HG03045 (cell line): ENCODE measurements around the gene TOMM5.
A peak's percentile ranks its signal among the peaks of the same experiment; 100 is the strongest.
"Not testable (repeated sequence)": the region's sequence is repeated elsewhere in the genome, so short reads cannot be mapped to it uniquely, and the experiment has no call there.

ENCODE experiments used
- ATAC-seq: cut with Tn5 transposase; IDR thresholded peaks from one replicate; pipeline ENCODE4 v1.9.1; 2021; ENCODE audit warnings: mild to moderate bottlenecking, moderate library complexity; ENCODE audit not compliant: unreplicated experiment

TOMM5 gene

DNA sequence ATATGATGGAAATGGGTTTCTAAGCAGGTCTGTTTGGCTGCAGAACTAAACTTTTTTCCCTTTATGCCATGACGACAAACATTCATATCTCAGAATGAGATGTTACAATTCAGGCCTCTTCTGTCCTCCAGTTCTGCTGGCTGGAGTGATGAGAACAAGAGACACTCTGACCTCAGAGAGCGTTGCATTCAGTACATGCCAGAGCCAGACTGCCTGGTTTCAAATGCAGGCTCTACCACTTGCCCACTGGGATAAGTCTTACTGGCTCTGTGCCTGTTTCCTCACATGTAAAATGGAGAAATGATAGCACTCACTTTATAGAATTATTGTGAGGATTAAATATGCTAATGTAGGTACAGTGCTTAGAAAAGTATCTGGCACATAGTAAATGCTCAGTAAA lies 24.8 kb upstream of the TOMM5 start:
- ATAC-seq = no peak

DNA sequence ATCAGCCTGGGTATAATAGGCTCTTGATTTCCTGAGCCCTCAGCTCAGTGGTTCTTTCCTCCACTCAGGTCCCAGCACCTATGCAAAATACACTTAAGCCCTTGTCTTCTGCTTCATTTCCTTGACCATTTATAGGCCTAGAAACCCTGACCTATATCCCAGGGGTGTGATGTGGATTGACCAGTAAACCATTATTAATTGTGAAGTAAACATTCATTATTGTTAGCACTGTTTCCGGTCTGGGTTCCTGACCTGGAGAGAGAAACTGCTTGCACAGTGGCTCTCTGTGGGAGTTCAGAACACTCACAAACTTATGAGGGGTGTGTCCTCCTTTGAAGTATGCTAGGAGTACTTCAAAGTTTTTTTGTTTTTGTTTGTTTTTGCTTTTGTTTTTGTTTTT lies 19.6 kb upstream of the TOMM5 start:
- no peak for ATAC-seq

DNA sequence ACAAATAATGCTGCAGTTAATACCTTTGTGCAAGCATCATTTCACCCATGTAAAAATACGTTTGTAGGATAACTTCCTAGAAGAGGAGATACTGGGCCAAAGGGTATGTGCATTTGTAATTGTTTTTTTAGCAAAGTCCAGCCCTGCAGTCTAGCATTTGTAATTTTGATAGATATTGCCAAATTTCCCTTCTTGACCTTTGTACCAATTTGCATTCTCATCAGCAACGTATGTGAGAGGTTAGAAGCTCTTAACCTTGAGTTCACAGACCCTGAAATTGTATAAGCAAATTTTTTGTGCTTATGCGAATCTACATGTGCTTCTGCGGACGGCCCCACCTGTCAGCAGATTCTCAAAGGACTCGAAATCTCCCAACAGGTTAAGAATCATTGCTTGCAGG lies 18.6 kb upstream of the TOMM5 start:
- ATAC-seq = no peak

DNA sequence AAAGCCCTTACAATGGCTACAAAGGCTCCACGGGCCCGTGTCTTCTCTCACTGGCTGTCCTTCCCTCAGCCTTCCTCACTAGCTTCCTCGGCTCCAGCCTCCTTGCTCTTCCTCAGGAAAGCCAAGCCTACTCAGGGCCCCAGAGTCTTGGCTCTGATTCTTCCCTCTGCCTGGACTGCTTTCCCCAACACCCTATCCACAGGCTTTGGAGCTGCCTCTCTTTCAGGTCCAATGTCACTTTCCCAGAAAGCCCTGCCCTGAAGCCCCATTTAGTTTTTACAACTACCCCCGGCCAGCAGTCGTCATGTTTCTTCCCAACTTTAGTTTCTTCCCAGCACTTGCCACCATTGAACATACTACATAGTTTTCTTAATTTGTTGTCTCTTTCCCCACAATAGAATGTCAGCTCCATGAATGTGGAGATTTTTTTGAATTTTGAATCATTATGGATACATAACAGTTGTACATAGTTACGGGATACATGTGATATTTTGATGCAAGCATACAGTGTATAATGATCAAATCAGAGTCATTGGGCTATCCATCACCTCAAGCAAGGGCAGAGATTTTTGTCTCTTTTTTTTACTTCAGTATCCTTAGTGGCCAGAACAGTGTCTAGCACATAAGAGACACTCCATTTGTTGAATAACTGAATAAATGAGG lies 17.5 kb upstream of the TOMM5 start:
- no peak for ATAC-seq

DNA sequence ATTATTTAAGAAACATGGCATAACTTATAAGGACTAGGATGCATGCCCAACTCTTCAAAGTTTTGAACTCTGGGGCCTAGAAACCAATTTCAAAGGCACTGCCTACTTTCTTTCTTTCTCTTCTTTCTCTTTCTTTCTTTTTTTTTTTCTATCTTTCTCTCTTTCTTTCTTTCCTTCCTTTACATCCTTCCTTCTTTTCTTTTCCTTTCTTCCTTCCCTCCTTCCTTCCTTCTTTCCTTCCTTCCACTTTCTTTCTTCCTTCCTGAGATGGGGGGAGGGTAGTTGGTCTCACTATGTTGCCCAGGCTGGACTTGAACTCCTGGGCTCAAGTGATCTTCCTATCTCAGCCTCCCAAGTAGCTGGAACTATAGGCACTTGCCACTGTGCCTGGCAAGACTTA lies 15.9 kb upstream of the TOMM5 start:
- no peak for ATAC-seq

DNA sequence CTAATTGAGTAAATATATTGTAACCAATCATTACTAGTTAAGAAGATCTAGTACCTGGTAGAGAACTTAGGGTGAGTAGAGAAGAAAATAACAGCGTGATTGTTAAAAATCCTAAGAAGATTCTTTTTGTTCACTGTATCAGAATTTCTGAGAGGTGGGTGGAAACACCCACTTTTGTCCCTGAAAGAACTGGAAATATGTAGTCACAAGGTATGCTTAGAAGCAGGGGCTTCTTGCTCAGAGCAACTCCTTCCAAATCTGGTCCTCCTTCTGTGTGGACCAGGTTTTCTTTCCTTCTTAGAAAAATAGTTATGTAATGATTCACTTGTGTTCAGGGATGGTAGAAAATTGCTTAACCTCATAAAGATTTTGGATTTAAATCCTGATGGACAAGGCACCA lies 11.9 kb upstream of the TOMM5 start:
- no peak for ATAC-seq

DNA sequence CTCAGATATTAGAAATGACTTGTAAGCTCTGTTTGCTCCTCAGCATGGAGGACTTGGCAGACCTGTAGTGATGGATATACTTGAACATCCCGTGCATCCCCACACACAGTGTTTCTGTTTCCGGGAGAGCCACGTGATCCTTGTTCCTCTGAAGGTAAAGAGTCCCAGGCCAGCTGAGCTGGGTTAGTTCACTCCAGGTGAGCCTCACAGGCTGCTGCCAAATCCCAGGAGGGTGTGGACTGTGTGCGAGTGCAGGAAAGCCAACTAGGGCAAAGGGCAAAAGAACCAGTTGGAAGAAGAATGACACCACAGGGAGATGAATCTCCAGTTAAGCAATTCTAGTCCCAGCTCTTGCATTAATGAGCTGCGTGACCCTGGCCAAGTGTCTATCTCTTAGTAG lies 10.4 kb upstream of the TOMM5 start:
- ATAC-seq = no peak

DNA sequence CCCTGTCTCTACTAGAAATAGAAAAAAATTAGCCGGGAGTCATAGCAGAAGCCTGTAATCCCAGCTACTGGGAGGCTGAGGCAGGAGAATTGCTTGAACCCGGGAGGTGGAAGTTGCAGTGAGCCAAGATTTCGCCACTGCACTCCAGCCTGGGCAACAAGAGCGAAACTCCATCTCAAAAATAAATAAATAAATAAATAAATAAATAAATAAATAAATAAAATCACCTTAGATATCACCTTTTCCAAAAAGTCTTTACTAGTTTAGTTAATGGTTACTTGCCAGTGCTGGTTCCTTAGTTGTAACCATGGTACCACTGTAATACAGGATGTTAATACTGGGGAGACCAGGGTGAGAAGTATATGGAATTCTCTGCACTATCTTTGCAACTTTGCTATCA lies 9.7 kb upstream of the TOMM5 start:
- ATAC-seq = not testable (repeated sequence)

DNA sequence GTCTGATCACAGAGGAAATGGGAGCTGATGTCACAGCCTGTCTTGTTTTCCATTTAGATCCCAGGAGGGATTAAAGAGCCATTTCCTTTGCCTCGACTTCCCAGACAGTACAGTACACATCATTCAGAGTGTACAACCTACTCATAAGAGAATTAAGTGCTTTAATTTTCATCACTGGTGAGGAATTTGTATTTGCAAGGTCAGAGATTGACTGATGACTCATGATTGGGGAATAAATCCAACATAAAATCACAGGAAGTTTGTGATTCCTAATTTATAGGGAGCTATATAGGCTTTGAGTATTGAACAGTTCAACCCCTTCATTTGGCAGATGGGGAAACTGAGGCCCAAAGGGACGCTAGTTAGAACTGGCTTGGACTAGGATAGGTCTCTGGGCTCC lies 4.1 kb upstream of the TOMM5 start:
- no peak for ATAC-seq

DNA sequence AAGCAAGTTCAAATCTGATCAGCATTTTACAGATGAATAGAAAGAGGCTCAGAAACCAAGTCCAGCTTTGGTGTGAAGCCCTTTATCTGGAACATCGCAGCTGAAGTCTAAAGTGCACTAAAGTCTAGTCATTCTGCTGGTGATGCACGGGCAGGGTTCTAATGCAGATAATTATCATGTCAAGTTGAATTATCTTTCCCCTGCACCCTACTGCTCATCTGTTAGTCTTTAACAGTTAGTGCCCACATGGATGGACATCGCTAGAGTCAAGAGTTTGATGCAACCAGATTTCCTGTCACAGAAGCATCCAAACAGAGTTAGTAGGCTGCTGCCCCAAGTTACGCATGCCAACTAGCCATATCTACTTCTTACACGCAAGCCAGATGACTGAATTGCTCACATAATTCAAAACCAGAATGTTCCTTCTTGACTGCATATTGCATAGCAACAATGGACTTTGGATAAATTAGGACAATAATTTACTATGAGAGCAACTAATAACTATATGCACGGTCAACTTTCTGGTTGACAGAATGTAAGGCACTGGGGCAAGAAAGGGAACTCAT lies 1.6 kb upstream of the TOMM5 start:
- no peak for ATAC-seq

DNA sequence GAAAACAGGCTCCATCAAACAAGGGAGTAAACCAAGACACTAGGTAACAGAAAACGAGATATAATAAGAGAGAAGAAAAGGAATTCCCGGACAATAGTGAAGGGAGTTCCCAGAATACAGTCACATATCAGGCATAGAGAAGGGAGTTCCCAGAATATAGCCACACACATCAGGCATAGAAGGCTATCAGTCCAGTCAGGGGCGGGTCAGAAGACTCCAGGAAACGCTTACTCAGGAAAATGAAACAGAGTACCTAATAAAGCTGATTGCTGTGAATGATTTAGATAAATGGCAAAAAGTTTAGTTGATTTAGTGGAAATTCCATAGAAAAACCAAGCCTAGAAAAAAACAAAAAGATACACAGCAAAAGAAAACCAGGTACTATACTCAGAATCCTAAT lies 4.9 kb downstream of the TOMM5 start:
- no peak for ATAC-seq

DNA sequence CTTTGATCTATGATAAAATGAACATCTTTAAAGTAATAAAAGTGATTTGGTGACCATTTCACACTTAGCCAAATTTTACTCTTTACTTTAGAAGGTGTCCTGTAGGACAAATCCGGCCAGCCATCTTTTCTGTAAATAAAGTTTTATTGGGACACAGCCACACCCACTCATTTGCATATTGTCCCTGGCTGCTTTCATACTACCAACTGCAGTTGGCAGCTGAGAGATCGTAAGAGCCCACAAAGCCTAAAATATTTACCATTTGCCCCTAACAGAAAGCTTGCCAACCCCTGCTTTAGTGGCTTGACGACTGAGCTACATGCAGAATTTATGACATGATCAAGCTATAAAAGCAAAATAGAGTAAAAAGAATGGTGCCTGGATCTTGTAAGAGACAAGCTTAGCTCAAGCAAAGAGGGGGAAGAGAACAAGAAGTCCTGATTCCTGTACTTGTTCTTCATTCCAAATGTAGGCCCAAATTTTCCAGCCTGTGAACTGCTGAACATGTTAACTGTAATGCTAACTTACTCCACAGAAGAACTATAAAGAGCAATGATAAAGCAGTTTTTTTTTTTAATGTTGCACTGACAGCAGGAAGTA lies 8.8 kb downstream of the TOMM5 start:
- ATAC-seq = no peak

DNA sequence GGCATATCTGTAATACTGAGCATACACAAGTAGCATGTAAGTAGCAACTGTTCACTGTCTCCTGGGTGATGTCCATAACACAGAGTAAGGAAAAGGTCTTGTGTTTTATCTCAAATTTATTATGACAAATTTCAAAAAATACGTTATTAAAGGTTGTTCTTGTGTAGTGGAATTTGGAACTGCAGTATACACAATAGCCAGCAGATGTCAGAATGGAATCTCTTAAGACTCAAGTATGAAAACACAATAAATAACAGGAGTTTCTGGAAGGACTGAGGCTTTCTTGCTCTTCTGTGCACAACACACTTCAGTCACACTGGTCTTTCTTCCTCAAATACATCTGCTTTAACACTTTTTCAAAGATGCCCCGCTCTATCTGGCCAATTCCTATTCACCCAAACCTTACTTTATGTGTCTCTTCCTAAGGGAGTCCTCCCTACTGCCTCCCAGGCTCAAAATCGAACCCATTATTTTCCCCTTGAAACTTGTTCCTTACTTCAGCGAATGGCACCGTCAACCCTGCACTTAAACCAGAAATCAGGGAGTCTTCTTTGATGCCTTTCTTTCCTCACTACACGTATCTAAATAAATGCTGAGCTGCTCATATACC lies 9.7 kb downstream of the TOMM5 start:
- ATAC-seq = no peak

DNA sequence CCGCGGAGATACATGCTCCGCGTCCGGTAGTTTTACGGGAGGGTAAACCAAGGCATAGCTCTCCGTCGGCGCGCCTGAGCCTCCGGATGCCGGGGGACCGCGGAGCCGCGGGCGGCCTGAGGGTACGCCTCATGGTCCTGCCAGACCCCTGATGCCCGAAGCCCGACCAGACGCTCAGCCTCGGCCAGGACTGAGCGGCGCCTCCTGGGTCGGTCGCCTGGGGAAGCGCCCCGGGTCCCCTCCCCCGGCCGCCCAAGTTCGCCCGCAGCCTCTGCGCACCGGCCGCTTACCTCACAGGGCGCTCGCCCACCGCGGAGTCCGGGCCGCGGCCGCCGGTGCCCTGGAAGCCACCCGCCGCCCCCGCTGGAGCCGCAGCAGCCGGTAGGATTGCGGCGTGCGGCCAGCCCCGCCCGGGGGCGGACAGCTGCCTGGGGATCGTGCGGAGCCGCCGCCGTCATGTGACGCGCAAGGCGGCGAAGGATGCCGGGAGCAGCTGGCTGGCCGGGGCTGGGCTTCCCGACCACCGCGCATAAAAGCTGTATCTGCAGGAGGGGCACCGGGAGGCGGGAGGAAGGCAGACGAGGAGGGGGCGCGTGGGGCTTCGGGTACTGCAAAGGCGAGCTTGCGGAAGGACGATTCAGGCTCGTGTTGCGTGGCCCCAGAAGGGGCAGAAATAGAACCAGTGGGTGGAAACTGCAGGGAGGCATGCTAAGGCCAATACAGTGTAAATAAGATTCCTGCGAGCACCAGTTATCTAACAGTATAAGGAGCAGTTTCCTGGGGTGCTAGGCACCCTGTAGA lies 16.3 kb downstream of the TOMM5 start, which contains the start of gene FBXO10:
TSS of gene FBXO10 (minus strand) at position 460 of the 801 bp plus-strand sequence. CDS start 34,612 bp downstream, outside the sequence.
- peak; percentile 66 for ATAC-seq

DNA sequence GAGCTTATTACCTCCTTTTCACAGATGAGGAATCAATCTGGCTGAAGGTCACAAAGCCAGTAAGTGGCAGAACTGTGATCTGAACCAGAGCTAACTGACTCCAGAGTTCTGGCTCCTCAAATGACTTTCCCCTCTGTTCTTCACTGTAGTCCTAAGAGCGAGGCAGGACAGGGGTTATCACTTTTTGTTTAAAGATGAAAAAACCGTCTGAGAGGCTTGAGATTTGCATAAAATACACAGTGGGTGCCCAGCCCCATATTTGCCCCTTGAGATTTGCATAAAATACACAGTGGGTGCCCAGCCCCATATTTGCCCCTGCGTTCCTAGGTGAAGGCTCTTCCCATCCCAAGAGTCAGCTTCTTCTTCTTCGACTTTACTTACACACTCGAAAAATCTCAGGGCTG lies 16.9 kb downstream of the TOMM5 start:
- peak; percentile 49 for ATAC-seq

DNA sequence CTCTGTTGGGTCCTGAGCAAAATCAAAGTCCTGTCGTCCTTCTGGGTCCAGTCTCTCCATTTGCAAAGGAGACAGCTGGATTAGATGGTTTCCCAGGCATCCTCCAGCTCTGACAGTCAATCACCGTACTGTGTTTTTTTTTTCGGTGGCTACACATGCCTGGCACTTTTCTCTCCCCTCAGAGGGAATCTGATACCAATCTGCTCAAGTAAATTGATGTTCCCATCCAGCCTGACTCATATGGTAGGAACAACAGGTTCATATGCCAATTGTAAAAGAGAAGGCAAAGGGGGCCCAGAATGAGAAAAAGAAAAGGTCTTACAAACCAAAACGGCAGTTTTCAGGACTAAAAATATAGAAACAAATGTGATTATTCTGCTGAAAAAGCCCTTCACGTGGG lies 17.4 kb downstream of the TOMM5 start:
- no peak for ATAC-seq

DNA sequence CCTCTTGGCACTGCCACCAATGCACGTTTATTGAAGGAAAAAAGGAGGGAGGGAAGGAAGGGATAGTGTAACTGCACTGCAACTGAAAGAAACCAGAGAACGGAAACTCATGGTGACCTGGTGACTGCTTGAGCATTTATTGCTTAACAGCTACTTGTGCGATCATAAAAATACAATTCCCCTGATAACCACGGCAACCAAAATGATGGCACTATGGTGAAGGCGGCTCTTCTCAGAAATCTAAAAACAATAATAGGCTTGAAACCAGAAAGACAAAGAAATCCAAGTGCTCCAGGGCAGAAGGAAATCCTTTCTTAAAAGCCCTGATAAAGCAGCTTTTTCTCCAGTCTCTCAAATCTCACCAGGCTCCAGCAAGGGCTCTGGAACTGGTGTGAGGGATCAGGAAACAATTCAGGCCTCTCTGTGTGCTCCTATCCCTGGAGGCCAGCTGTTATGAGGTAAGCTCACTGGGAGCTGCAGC lies 18.1 kb downstream of the TOMM5 start:
- no peak for ATAC-seq

DNA sequence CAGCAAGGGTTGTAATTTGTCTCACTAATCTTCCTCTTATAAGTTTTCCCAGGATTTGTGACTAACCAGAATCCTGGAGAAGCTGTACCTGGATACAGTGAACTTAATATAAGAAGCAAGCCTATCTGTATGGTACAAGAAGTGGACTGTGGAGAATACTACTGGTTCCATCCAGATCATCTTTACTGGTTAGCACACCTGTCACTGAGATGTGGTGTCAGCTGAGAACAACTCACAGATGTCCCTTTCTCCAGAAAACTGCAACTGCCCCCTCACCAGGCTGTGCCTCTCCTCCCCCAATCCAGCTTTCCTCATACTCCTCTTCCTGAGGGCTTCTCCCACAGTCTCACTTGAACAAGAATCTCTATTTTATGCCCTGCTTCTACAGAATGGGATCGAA lies 21.1 kb downstream of the TOMM5 start:
- no peak for ATAC-seq

DNA sequence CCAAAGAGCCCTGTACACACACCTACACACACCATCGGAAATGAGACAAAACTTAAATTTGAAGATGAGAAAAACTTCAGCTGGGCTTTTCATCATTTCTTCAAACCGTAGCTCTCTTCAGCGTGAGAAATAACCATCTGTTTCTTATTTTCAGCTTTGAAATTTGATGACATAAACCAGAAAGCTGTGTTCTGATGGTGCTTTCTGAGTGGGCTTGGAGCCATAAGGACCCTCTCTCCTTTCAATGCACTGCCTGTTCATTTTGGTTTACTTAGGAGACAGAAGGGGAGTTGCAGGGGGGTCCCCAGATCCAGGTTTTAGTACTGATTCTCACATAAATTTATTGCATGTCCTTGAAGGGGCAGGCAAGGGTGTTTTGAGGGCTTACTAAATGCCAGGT lies 25.7 kb downstream of the TOMM5 start:
- ATAC-seq = no peak

DNA sequence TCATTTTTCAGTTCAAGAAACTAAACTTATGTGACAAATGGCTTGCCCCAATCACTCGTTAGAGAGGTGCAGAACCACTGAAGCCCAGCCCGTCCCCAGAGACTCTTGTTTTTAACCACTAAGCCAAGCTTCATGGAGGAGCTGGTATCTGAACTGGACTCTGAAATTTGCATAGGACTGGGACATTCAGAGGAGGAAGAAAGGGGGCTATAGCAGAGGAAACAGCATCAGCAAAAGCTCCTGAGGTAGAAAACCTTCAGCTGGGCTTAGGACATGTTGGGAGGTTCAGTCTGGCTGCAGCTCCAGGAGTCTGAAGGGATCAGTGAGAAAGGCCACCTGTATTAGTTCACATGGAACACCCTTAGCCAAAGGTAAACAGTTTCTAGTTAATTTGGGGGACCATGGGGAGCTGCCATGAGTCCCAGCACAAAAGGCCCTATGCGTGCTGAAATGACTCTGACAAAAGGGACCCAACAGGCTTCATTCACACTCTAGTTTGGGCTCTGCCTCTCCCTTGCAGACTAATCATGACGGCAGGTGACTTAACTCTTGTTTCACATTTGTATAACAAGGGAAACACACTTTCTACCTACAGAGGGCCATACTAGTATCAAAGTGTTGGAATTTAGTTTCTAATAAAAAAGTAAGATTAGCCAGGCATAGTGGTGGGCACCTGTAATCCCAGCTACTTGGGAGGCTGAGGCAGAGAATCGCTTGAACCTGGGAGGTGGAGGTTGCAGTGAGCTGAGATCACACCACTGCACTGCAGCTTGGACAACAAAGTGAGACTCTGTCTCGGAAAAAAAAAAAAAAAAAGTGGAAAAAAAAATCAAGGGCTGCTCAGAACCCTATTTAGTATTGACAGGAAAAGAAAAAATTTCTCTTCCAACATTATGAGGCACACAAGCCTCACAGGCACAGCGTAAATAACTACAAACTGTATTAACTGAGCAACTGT lies 26.5 kb downstream of the TOMM5 start:
- no peak for ATAC-seq
